GM18909 (cell line): Measurements from ENCODE around the gene ANKRD63.

Source experiments
- ATAC-seq: cut with Tn5 transposase; IDR thresholded peaks from one replicate; pipeline ENCODE4 v1.9.1; 2021; ENCODE audit warnings: mild to moderate bottlenecking; ENCODE audit not compliant: unreplicated experiment, poor library complexity

Gene ANKRD63

GRCh38 chr15:40297356-40297755 lies 14.5 kb upstream of the ANKRD63 start:
- ATAC-seq = no peak

DNA sequence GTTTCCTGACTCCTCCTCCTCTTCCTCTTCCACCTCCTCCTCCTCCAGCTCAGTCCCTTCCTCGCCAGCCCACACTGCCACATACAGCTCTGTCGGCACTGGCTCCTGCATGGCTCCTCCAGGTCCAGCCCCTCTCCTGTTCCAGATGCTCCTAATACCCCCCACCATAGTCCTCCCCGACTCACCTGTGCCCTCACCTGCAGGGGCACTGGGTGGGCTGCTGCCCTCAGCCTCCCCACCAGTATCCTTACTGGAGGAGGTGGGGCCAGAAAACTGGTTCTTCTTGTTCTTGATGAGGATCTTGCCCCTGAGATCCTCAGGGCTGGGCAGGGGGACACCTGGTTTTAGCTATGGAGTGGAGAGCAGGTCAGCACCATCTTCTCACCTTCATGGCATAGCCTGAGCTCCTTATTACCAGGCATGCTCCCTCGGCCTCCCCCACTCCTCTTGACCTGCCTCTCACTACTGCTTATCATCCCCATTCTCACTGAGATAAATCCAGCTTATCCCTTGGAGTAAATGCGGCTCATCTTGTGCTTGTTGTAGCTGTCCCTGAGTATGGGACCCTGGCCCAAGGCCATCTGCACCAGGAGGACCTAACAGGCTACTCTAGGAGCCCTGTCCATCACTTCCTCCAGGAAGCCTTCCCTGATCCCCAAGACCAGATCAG lies 13.8 kb upstream of the ANKRD63 start:
- no peak for ATAC-seq

DNA sequence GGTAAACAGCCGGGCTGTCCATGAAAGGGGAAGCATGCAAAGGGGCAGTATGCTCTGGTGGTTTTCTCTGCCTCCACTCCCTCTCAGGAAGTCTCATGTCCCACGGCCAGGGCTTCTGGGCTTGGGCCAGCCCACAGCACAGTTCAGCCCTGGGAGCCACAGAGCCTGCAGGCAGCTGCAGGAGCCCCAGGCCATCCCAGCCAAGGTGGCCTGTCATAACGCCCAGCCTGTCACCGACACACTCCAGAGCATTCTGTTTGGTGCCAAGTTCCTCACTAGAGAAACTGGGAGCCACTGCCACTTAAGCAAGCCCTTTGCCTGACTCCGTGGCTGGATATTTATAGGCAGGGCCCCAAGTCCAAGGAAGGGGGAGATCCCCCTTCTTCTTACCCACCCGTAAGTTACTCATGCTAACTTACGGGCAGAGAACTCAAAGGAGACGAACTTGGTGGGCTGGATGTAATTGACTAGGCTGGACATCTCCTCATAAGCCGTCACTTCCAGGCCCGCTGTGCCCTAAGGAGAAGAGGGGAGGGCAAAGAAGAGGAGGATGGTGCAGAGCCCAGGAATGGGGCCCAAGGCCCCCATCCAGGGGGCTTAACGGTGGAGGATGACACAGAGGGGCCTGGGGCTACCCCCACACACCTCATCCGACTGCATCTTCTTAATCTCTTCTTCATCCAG lies 13.2 kb upstream of the ANKRD63 start:
- ATAC-seq = no peak

DNA sequence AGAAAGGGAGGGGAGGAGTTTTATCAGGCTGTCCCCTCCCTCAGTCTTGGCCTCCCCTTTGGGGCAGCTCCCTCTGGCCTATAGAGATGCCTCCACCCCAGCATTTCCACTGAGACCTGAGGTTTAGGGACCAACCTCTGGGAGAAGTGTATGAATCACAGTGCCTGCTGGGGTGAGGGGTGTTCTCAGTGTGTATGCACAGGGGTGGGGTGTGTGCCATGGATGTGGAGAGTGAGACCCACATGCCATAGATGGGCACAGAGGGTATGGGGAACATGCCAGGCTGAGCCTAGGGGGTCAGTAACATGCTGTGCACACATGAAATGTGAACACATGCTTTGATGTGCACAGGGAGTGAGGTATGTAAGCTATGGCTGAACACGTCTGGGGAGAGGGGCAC lies 12.4 kb upstream of the ANKRD63 start:
- no peak for ATAC-seq

- ATAC-seq = no peak
Measured at GRCh38 chr15:40293905-40294895, 11.3 kb upstream of the ANKRD63 start.

DNA sequence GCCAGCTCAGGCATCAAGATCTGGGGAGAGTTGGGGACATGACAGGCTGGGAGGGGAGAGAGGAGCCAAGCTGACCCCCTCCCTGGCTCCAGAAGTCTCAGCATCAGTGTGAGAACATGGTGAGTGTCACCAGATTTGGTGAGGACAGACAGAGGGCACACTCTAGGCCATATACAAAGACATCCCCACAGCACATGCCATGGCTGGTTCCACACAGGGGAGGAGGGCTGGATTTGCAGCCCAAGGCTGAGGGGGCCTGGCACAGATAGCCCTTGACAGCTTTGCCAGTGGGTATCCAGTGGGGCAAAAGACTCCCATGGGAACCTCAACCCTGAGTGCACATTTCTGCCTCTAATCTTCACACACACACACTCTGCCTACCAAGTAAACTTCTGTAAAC lies 10.1 kb upstream of the ANKRD63 start:
- no peak for ATAC-seq

GRCh38 chr15:40292246-40292645 lies 9.4 kb upstream of the ANKRD63 start:
- ATAC-seq = no peak

GRCh38 chr15:40290918-40291574 lies 8.2 kb upstream of the ANKRD63 start:
- no peak for ATAC-seq

- ATAC-seq = no peak
Measured at GRCh38 chr15:40290545-40290917, 7.7 kb upstream of the ANKRD63 start.

- no peak for ATAC-seq
Measured at GRCh38 chr15:40289140-40289775, 6.4 kb upstream of the ANKRD63 start.

DNA sequence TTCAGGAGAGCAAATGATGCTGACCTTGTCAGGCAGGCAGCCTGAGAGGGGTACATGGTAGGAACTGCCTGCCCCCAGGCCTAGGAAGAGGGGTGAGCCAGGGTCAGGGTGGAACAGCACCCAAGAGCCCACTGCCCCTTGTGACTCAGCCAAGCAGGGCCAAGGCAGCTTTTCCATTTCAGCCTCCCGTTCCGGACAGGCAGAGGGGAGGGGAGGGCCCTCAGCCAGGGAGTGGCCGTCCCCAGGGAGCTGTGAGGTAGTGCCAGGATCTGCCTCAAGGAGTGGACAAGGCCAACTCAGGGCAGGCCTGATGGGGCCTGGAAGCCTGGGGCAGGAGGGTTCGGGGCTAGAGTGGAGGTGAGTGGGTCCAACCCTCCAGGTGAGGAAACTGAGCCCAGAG lies 5.1 kb upstream of the ANKRD63 start:
- ATAC-seq = no peak

DNA sequence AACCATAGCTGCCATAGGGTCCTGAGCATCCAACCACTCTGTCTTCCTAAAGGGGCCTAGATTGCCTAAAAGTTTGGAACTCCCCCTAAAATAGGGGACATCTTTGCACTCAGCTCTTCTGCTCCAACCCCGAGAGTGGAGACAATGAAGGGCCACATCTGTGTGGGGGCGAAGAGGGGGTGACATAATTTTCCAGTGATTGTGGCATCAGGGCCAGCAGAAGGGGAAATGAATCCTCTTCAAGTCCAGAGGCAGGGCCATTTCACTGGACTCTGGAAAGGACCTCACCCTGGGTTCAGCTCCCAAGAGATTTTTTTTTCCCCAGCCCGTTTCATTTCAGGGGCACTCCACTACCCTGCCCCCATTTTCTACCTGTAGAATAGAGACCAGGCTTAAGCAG lies 4.6 kb upstream of the ANKRD63 start:
- ATAC-seq = no peak

- ATAC-seq = no peak
Measured at GRCh38 chr15:40286794-40287193, 3.9 kb upstream of the ANKRD63 start.

DNA sequence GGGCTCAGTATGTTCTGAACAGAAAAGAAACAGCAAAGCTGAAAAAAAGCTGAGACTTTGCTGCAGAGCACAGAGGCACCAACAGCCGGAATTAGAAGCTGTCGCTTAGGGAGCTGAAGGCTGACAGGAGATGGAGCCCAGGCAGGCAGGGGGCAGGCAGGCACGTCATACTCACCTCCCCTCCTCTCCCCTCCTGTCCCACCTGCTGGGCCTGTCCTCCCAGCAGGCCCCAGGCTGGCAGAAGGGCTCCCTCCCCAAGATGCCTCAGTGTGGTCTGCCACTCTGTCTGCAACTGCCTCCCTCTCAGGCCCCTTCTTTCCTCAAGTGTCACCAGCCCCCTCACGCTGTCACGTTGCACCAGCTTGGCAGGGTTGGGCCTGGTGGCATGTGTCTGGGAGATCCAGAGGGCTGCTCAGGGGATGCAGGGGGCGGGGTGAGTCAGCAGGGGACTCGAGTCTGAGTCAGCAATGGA lies 3.2 kb upstream of the ANKRD63 start:
- ATAC-seq = no peak

DNA sequence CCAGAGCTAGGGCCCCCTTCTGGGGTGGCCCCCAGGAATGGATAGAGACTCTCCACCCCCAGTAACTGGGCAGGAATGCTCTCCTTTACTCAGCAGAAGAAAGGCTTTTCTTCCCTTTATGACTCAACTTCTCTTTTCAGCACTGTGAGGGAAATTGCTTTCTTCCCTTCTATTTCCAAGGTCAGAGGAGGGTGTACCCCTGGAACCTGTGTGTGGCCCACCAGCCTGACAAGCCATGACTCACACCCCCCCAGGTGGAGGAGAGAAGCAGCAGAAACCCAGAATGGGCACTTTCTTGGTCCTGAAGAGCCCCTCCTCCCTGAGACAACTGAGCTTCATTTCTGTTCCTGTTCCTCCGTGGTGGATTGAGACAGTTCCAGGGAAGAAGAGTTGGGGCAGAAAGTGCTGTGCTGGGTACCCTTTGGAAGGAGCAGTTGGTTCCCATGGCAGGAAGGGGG lies 2.7 kb upstream of the ANKRD63 start:
- ATAC-seq = no peak

DNA sequence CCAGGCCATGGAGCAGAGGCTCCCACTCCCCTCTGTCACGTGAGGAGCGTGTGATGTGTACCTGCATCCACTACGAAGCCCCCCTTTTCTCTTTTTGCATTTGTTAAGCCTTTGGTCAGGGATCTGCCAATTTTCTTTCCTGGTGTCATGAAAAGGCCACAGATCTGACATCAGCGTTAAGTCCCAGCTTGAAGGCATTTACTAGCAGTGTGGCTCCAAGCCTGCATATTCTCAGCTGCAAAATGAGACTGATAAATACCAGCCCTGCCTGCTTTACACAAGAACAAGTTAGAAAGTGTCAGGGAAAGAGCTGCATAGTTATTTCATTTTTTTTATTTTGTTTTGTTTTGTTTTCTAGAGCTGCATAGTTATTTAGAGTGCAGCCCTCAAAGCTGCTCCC lies 2.3 kb upstream of the ANKRD63 start:
- ATAC-seq = no peak

- no peak for ATAC-seq
Measured at GRCh38 chr15:40283615-40284300, 894 bp upstream of the ANKRD63 start.

- ATAC-seq = peak; percentile 48
Measured at GRCh38 chr15:40282147-40282868, 556 bp downstream of the ANKRD63 start.

GRCh38 chr15:40281801-40282146 lies 1.1 kb downstream of the ANKRD63 start:
- ATAC-seq = no peak
